NB4 (cell line): ENCODE measurements around the gene GPX7.

Experiments
- DNase-seq: peaks from one replicate; pipeline ENCODE4 v3.0.0; 2010; ENCODE audit warnings: low read depth
- H3K4me3 ChIP-seq: one replicate; pipeline ENCODE4 v1.5.1; 2011; ENCODE audit warnings: mild to moderate bottlenecking, low read depth, low read length, moderate library complexity
- CTCF ChIP-seq: IDR thresholded peaks from one replicate; pipeline ENCODE4 v1.5.1; 2012; ENCODE audit warnings: low read depth, low read length
- MAX ChIP-seq: IDR thresholded peaks from 2 replicates; pipeline ENCODE4 v1.6.1; 2011; ENCODE audit warnings: low read depth, low read length
- MYC ChIP-seq: IDR thresholded peaks from 2 replicates; pipeline ENCODE4 v1.6.1; 2011; ENCODE audit warnings: low read depth, low read length
- POLR2A ChIP-seq: IDR thresholded peaks from 2 replicates; pipeline ENCODE4 v1.6.1; 2011; ENCODE audit warnings: mild to moderate bottlenecking; ENCODE audit not compliant: insufficient read length; ENCODE audit errors: extremely low read depth

The GPX7 gene

GRCh38 chr1:52590266-52590665, 11.9 kb upstream of the GPX7 start:
- TF ChIP-seq CTCF, result no peak
- TF ChIP-seq MYC, result no peak
- TF ChIP-seq MAX, result no peak
- TF ChIP-seq POLR2A, result no peak
- DNase-seq, result no peak
- H3K4me3 ChIP-seq, result no peak overlapping the region

DNA sequence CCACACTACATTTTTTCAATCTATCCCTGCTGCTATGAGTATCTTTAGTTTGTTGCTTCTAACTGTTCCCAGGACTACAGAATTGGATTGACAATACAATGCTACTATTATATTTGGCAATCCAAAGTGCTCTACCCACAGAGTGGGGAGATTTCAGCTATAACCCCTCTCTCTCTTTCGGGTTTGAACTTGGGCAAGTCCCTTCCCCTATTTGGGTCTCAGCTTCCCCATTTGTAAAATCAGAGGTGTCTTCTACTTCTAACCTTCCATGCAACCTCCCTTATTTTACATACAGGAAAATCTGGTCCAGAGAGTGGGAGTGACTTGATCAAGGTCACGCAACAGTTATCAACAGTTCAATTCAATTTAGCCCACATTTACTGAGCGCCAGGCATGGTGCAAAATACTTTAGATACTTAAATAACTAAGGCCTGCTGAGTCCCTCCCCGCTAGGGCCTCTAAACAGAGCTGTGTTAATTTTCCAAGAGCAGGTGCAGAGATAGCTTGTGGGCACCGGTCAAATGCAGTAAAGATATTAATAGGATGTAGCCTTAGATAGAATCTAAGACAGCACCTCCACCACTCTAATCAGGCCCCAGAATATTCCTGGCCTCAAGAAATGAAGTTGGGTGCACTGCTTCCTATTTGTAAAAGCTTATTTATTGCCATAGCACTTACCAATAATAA, 9.4 kb upstream of the GPX7 start:
- TF ChIP-seq MAX (no peak), POLR2A (no peak), CTCF (no peak), MYC (no peak)
- DNase-seq, result peak; percentile 37
- no peak overlapping the region for H3K4me3 ChIP-seq

- no peak for DNase-seq
- TF ChIP-seq MYC (no peak), CTCF (no peak), POLR2A (no peak), MAX (no peak)
- no peak overlapping the region for H3K4me3 ChIP-seq
These were observed 8.7 kb upstream of the GPX7 start for GRCh38 chr1:52593495-52593894.

DNA sequence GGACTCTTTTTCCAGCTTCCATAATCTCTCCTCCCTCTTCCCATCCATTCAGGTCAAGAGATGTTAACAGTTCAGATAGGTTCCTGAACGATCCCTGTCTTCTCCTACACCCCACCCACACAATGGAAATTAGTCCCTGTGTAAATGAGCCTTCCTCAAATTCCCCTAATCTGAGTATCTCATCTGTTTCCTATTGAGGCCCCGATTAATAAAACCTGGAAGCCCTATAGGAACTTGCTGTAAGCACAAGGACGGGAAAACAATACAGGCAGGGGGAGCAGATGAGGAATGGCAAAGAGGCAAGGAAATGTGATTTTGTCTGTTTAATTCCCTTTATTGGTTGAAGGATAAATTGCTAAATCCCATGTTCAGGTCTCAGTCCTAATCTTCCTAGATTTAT, 7.1 kb upstream of the GPX7 start:
- DNase-seq, result no peak
- TF ChIP-seq CTCF, result no peak
- no peak for TF ChIP-seq MYC
- TF ChIP-seq POLR2A, result no peak
- no peak for TF ChIP-seq MAX
- no peak overlapping the region for H3K4me3 ChIP-seq

DNA sequence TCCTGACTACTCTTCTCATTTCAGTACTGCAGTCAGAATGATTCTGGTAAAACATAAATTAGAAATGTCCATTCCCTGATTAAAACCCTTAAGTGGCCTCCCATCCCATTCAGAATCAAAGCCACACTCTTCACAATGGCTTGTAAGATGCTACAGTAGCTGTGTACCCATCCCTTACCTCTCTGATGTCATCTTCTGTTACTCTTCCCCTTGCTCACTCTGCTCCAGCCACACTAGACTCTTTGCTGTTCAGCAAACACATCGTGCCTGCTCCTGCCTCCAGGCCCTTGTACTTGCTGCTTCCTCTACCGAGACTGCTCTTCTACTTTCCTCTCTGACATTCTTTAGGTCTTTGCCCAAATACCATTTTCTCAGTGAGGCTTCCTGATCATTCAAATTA, 4.3 kb upstream of the GPX7 start:
- DNase-seq, result no peak
- TF ChIP-seq MAX (no peak), POLR2A (no peak), CTCF (no peak), MYC (no peak)
- H3K4me3 ChIP-seq, result no peak overlapping the region

DNA sequence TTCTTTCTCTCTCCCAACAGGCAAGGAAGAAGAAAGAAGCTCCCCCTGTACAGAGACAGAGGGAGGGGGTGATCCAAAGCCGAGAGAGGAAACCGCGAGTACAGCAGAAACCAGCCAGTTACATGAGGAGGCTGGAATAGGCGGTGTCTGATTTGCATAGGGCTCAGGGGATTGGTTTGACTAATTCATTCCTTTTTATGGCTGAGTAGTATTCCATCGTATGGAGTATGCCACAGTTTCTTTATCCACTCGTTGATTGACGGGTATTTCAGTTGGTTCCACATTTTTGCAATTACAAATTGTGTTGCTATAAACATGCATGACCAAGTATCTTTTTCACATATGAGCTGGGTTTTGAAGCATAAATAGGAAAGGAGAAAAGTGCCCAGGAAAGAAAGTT, 3.4 kb upstream of the GPX7 start:
- no peak for DNase-seq

More for the DNA sequence above, 3.4 kb upstream of the GPX7 start:
- no peak overlapping the region for H3K4me3 ChIP-seq
- no peak for TF ChIP-seq MYC
- no peak for TF ChIP-seq POLR2A
- TF ChIP-seq MAX, result no peak
- no peak for TF ChIP-seq CTCF
